ENCODE results near the gene CTNNBL1.

DNA sequence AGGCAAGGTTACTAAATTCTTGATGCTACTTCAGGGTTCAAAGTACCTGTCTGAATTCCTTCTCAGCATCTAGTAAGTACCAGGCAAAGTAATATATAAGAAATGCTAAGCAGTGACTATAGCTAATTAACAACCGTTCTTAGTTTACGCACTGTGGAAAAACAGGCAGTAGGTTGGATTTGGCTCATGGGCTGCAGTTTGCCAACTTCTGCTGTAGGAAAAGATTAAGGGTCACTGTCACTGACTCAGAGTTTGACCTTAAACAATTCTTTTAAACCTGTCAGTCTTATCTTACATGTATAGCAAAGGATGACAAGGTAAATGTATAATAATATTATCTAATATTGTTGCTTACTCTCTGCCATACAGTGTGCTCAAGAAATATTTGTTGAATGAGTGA is 42.3 kb downstream of the CTNNBL1 start:
- TF ChIP-seq, protein P1, sequence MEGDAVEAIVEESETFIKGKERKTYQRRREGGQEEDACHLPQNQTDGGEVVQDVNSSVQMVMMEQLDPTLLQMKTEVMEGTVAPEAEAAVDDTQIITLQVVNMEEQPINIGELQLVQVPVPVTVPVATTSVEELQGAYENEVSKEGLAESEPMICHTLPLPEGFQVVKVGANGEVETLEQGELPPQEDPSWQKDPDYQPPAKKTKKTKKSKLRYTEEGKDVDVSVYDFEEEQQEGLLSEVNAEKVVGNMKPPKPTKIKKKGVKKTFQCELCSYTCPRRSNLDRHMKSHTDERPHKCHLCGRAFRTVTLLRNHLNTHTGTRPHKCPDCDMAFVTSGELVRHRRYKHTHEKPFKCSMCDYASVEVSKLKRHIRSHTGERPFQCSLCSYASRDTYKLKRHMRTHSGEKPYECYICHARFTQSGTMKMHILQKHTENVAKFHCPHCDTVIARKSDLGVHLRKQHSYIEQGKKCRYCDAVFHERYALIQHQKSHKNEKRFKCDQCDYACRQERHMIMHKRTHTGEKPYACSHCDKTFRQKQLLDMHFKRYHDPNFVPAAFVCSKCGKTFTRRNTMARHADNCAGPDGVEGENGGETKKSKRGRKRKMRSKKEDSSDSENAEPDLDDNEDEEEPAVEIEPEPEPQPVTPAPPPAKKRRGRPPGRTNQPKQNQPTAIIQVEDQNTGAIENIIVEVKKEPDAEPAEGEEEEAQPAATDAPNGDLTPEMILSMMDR (IDR thresholded peaks at IDR 0.05; ENCODE audit: low read depth, low read length), result no peak
- TF ChIP-seq MAX (IDR thresholded peaks at IDR 0.05; ENCODE audit: low read depth, low read length) (no peak), POLR2A (IDR thresholded peaks at IDR 0.05; ENCODE audit: extremely low read depth, insufficient read length) (no peak)

All from NB4 (cell line).